Transverse colon (tissue), 4 donors: ENCODE measurements around the gene TMEM144. TPM values are rescaled to one million over a fixed set of nuclear protein-coding genes. Genes with fewer than 3 reads are reported as not detected.

Experiments
- DNase-seq: peaks from one replicate; pipeline ENCODE4 v3.0.0-alpha.2; 2019
- H3K27ac ChIP-seq, 4 donors: fragments of 200-600 bp; sonication (generic); 2 replicates each; pipeline ENCODE4 v1.5.1; 2016 to 2018; ENCODE audit warnings: inconsistent platforms in 4 of 4
- H3K27me3 ChIP-seq: fragments of 200-600 bp; sonication (generic); 2 replicates; pipeline ENCODE4 v1.5.1; 2017; ENCODE audit warnings: inconsistent platforms
- H3K36me3 ChIP-seq, 4 donors: fragments of 200-600 bp; sonication (generic); 2 replicates each; pipeline ENCODE4 v1.5.1; 2017 to 2019; ENCODE audit warnings: inconsistent platforms in 4 of 4
- H3K4me1 ChIP-seq, 4 donors: fragments of 200-600 bp; sonication (generic); 2 replicates each; pipeline ENCODE4 v1.5.1; 2017 to 2020; ENCODE audit warnings: inconsistent platforms in 4 of 4
- H3K4me3 ChIP-seq, 4 donors: fragments of 200-600 bp; sonication (generic); 1 replicate in 1 of 4; 2 replicates in 3 of 4; pipeline versions ENCODE4 v1.5.1 to v1.6.1; 2017 to 2019; ENCODE audit warnings: inconsistent platforms in 4 of 4
- H3K9me3 ChIP-seq, 2 donors: fragments of 200-600 bp; sonication (generic); 2 replicates each; pipeline ENCODE4 v1.5.1; 2017 to 2019; ENCODE audit warnings: inconsistent platforms in 2 of 2
- CTCF ChIP-seq, 5 experiments: fragments of 200-600 bp in 3 of 5; fragments of 450-650 bp in 2 of 5; sonication (generic) in 3 of 5; IDR thresholded peaks; 1 replicate in 2 of 5; 2 replicates in 3 of 5; pipeline ENCODE4 v1.5.1; 2016 to 2017; ENCODE audit warnings: antibody characterized with exemption in 5 of 5, inconsistent platforms in 3 of 5, mild to moderate bottlenecking in 2 of 5, moderate library complexity in 1 of 5
- EP300 ChIP-seq: sonication (generic); formaldehyde crosslinking; IDR thresholded peaks from one replicate; pipeline ENCODE4 v1.6.1; 2017; ENCODE audit warnings: antibody characterized with exemption, low read depth
- POLR2A ChIP-seq: fragments of 450-650 bp; IDR thresholded peaks from one replicate; pipeline ENCODE4 v1.6.1; 2016; ENCODE audit warnings: antibody characterized with exemption, mild to moderate bottlenecking, moderate library complexity
- POLR2AphosphoS5 ChIP-seq, 3 donors: sonication (generic); formaldehyde crosslinking; IDR thresholded peaks; one replicate each; pipeline ENCODE4 v1.6.1; 2016; ENCODE audit warnings: antibody characterized with exemption in 3 of 3
- WGBS, 2 donors: methylation state at CpG; one replicate each; pipeline ENCODE4 v1.1.5; 2018; ENCODE audit warnings: low coverage in 1 of 2; 5-methylcytosine and 5-hydroxymethylcytosine counted together
- in situ Hi-C, 4 donors: fragments of 200-750 bp; cut with MboI; loops; one replicate each; pipeline versions ENCODE4 v1.15.0 to v1.15.1; 2017; ENCODE audit warnings: low sequenced_read_pairs in 3 of 4, low pct_ligation_motif_present in 1 of 4, low pct_unique_long_range_greater_than_20kb in 1 of 4
- intact Hi-C: fragments of 100-400 bp; cut with DNase I; formaldehyde crosslinking; loops from one replicate; pipeline ENCODE4 v1.15.1; 2023; ENCODE audit warnings: low total_unique reads
- total RNA-seq, 4 donors: library from RNA; depleted of rRNA; stranded (reverse); fragments of >200 nt; gene quantifications; one replicate each; pipeline ENCODE4 v1.1.0, GENCODE V29; 2016

Gene TMEM144
- total RNA-seq, 4 donors from 2014 or later: 2.2 to 26.9 (median 21.2) TPM

GRCh38 chr4:158163941-158164767 lies 46.1 kb upstream of the TMEM144 start:
- in situ Hi-C loops: loop anchor here in 3 of 4 donors (10.0 to 25.0 kb wide), 3 partner anchors 149 to 177 kb away; no protein-coding TSS in a partner anchor
- 51% methylated on average over 7 to 10 of the region's 10 CpGs for WGBS, 2 donors
- intact Hi-C loops: no loop called here

GRCh38 chr4:158164768-158165213 lies 45.5 kb upstream of the TMEM144 start:
- no peak for TF ChIP-seq EP300
- peak; percentile 65 to 86 (median 75) for TF ChIP-seq POLR2AphosphoS5 (IDR thresholded peaks at IDR 0.05)

More at GRCh38 chr4:158163941-158164767, 46.1 kb upstream of the TMEM144 start:
- no peaks in the 10 kb centered on the region for H3K27me3 ChIP-seq
- TF ChIP-seq POLR2A: no peak
- TF ChIP-seq POLR2AphosphoS5 (IDR thresholded peaks at IDR 0.05): no peak
- TF ChIP-seq CTCF (IDR thresholded peaks at IDR 0.05): no peak
- no peak for TF ChIP-seq EP300
- H3K4me3 ChIP-seq: peak overlapping the region in 1 of 4 donors; percentile 18
- H3K36me3 ChIP-seq: no peaks in the 10 kb centered on the region
- H3K4me1 ChIP-seq: peaks cover 0 to 16% (median 2%) of the 10 kb centered on the region in 4 donors
- DNase-seq: no peak
- no peaks in the 10 kb centered on the region for H3K9me3 ChIP-seq
- peak overlapping the region; percentile 16 to 81 (median 68) for H3K27ac ChIP-seq

GRCh38 chr4:158166701-158167100 lies 43.6 kb upstream of the TMEM144 start:
- Histone ChIP-seq H3K4me3 (peak overlapping the region in 1 of 4 donors; percentile 25), H3K27me3 (no peaks in the 10 kb centered on the region), H3K4me1 (peaks cover 0 to 23% (median 3%) of the 10 kb centered on the region in 4 donors), H3K9me3 (no peaks in the 10 kb centered on the region), H3K27ac (peak overlapping the region; percentile 65 to 81 (median 73)), H3K36me3 (no peaks in the 10 kb centered on the region)
- intact Hi-C loops (no loop called here), in situ Hi-C loops (loop anchor here (5.0 to 25.0 kb wide), 4 partner anchors 152 to 179 kb away; no protein-coding TSS in a partner anchor)
- no peak for TF ChIP-seq POLR2A
- TF ChIP-seq CTCF (IDR thresholded peaks at IDR 0.05): no peak
- TF ChIP-seq EP300: no peak
- no peak for TF ChIP-seq POLR2AphosphoS5 (IDR thresholded peaks at IDR 0.05)
- DNase-seq: no peak
- WGBS, 2 donors: 57 to 65% methylated on average over 2 of the region's 2 CpGs

More at GRCh38 chr4:158164768-158165213, 45.5 kb upstream of the TMEM144 start:
- in situ Hi-C loops: loop anchor here (5.0 to 25.0 kb wide), 4 partner anchors 150 to 177 kb away; no protein-coding TSS in a partner anchor
- H3K36me3 ChIP-seq: no peaks in the 10 kb centered on the region
- H3K4me3 ChIP-seq: peak overlapping the region in 1 of 4 donors; percentile 18
- H3K27ac ChIP-seq: peak overlapping the region; percentile 16 to 81 (median 68)
- WGBS, 2 donors: 43 to 62% methylated on average over 3 of the region's 3 CpGs
- DNase-seq: no peak
- no peaks in the 10 kb centered on the region for H3K9me3 ChIP-seq
- intact Hi-C loops: no loop called here
- peaks cover 0 to 13% (median 0%) of the 10 kb centered on the region in 4 donors for H3K4me1 ChIP-seq
- no peaks in the 10 kb centered on the region for H3K27me3 ChIP-seq

GRCh38 chr4:158168606-158169005 lies 41.7 kb upstream of the TMEM144 start:
- Histone ChIP-seq H3K27ac (peak overlapping the region; percentile 70 to 82 (median 78)), H3K9me3 (no peaks in the 10 kb centered on the region), H3K36me3 (no peaks in the 10 kb centered on the region), H3K4me1 (peaks cover 0 to 36% (median 14%) of the 10 kb centered on the region in 4 donors), H3K4me3 (peak overlapping the region in 2 of 4 donors; percentile 33 to 37), H3K27me3 (no peaks in the 10 kb centered on the region)
- WGBS, 2 donors: 40 to 68% methylated on average over 1 to 5 of the region's 5 CpGs
- no peak for DNase-seq
- intact Hi-C loops (no loop called here), in situ Hi-C loops (loop anchor here (5.0 to 25.0 kb wide), 4 partner anchors 154 to 181 kb away; no protein-coding TSS in a partner anchor)
- TF ChIP-seq CTCF (IDR thresholded peaks at IDR 0.05): no peak
